WTC11 (cell line): ENCODE results near the gene GDF3. TPM values are rescaled to one million over a fixed set of nuclear protein-coding genes. Genes with fewer than 3 reads are reported as not detected.

ENCODE experiments used
- ATAC-seq: fragments of 200-7000 bp; cut with Tn5 transposase; 2 replicates; pipeline ENCODE4 v1.10.0; 2021; ENCODE audit warnings: mild to moderate bottlenecking, moderate library complexity
- CTCF ChIA-PET: fragments of 300-600 bp; sonication (Branson Sonifier 250); formaldehyde crosslinking; loops from one replicate; lab custom pipeline; 2021; ENCODE audit warnings: antibody characterized with exemption; lab: Charles Lee
- POLR2A ChIA-PET: fragments of 350-600 bp; sonication (Branson Sonifier 250); formaldehyde crosslinking; loops from one replicate; lab custom pipeline; 2021; ENCODE audit warnings: antibody characterized with exemption; lab: Charles Lee
- DNase-seq: peaks from one replicate; pipeline ENCODE4 v3.0.0; 2021; ENCODE audit warnings: low spot score
- H3K27ac Mint-ChIP-seq: 2 replicates; pipeline ENCODE4 v1.8.0; 2021; ENCODE audit warnings: mixed read lengths
- H3K27me3 Mint-ChIP-seq: 2 replicates; pipeline ENCODE4 v1.8.0; 2021; ENCODE audit warnings: low read depth, mild to moderate bottlenecking, moderate library complexity, mixed read lengths
- H3K36me3 Mint-ChIP-seq: 2 replicates; pipeline ENCODE4 v1.8.0; 2021; ENCODE audit warnings: mixed read lengths
- H3K4me1 Mint-ChIP-seq: 2 replicates; pipeline ENCODE4 v1.8.0; 2022; ENCODE audit warnings: mixed read lengths
- H3K4me3 Mint-ChIP-seq: 2 replicates; pipeline ENCODE4 v1.8.0; 2021; ENCODE audit warnings: mild to moderate bottlenecking, moderate library complexity, mixed read lengths
- H3K9me3 Mint-ChIP-seq: 2 replicates; pipeline ENCODE4 v1.8.0; 2021; ENCODE audit warnings: mixed read lengths
- AR ChIP-seq: fragments of 250-450 bp; sonication (Bioruptor Pico); IDR thresholded peaks from 2 replicates; pipeline ENCODE4 v1.9.0; 2021; ENCODE audit warnings: mild to moderate bottlenecking
- ARID4B ChIP-seq: sonication (generic); formaldehyde crosslinking; IDR thresholded peaks from 2 replicates; pipeline ENCODE4 v1.8.0; 2023; ENCODE audit warnings: missing genetic modification reagents, mild to moderate bottlenecking, borderline replicate concordance
- CTCF ChIP-seq: fragments of 200-600 bp; IDR thresholded peaks from 2 replicates; pipeline ENCODE4 v1.8.0; 2022; ENCODE audit warnings: antibody characterized with exemption
- ERG ChIP-seq: fragments of 250-450 bp; sonication (Bioruptor Pico); IDR thresholded peaks from 2 replicates; pipeline ENCODE4 v1.8.0; 2021; ENCODE audit warnings: mild to moderate bottlenecking
- FOXJ3 ChIP-seq: sonication (generic); formaldehyde crosslinking; IDR thresholded peaks from 2 replicates; pipeline ENCODE4 v1.9.0; 2021; ENCODE audit warnings: missing genetic modification reagents, mild to moderate bottlenecking, borderline replicate concordance
- FOXP4 ChIP-seq: sonication (generic); formaldehyde crosslinking; IDR thresholded peaks from 2 replicates; pipeline ENCODE4 v1.8.0; 2022; ENCODE audit warnings: mild to moderate bottlenecking, missing genetic modification reagents
- MAX ChIP-seq: sonication (generic); formaldehyde crosslinking; IDR thresholded peaks from 2 replicates; pipeline ENCODE4 v1.8.0; 2022; ENCODE audit warnings: mild to moderate bottlenecking, missing genetic modification reagents
- MYBL2 ChIP-seq: sonication (generic); formaldehyde crosslinking; IDR thresholded peaks from 2 replicates; pipeline ENCODE4 v1.8.1; 2023; ENCODE audit warnings: mild to moderate bottlenecking, moderate library complexity, missing genetic modification reagents
- NFE2L1 ChIP-seq: sonication (generic); formaldehyde crosslinking; IDR thresholded peaks from 2 replicates; pipeline ENCODE4 v1.8.1; 2023; ENCODE audit warnings: missing genetic modification reagents
- NFYB ChIP-seq: sonication (generic); formaldehyde crosslinking; conservative IDR thresholded peaks from 2 replicates; pipeline ENCODE4 v1.8.0; 2022; ENCODE audit warnings: low read depth, missing genetic modification reagents
- OVOL2 ChIP-seq: fragments of 250-450 bp; sonication (Bioruptor Pico); IDR thresholded peaks from 2 replicates; pipeline ENCODE4 v1.9.0; 2021; ENCODE audit warnings: mild to moderate bottlenecking, borderline replicate concordance
- RORB ChIP-seq: fragments of 250-450 bp; sonication (Bioruptor Pico); IDR thresholded peaks from 2 replicates; pipeline ENCODE4 v1.9.0; 2021; ENCODE audit warnings: mild to moderate bottlenecking
- USF2 ChIP-seq: sonication (generic); formaldehyde crosslinking; IDR thresholded peaks from 2 replicates; pipeline ENCODE4 v1.8.1; 2023; ENCODE audit warnings: mild to moderate bottlenecking, missing genetic modification reagents, moderate library complexity
- ZNF263 ChIP-seq: sonication (generic); formaldehyde crosslinking; IDR thresholded peaks from 2 replicates; pipeline ENCODE4 v1.8.1; 2022; ENCODE audit warnings: low read depth, mild to moderate bottlenecking, moderate library complexity, missing genetic modification reagents
- ZNF281 ChIP-seq: sonication (generic); formaldehyde crosslinking; IDR thresholded peaks from 2 replicates; pipeline ENCODE4 v1.8.0; 2023; ENCODE audit warnings: mild to moderate bottlenecking, missing genetic modification reagents
- ZNF317 ChIP-seq: sonication (generic); formaldehyde crosslinking; IDR thresholded peaks from 2 replicates; pipeline ENCODE4 v1.8.1; 2023; ENCODE audit warnings: low read depth, mild to moderate bottlenecking, moderate library complexity, missing genetic modification reagents, borderline replicate concordance
- total RNA-seq: library from RNA; stranded (reverse); gene quantifications from 3 replicates; pipeline ENCODE4 v1.2.3, GENCODE V29; 2021

GDF3 gene
- total RNA-seq, 1 experiment from 2014 or later, result 42.0 TPM

GRCh38 chr12:7661741-7662140, 33.8 kb downstream of the GDF3 start:
- POLR2A ChIA-PET, result no interaction called here
- Mint-ChIP-seq H3K4me3 (no peak overlapping the region), H3K36me3 (no peaks in the 10 kb centered on the region), H3K27ac (no peak overlapping the region), H3K4me1 (peaks cover 3% of the 10 kb centered on the region), H3K9me3 (no peaks in the 10 kb centered on the region), H3K27me3 (no peaks in the 10 kb centered on the region)
- DNase-seq (no peak), ATAC-seq (no peak)
- CTCF ChIA-PET, result interaction anchor here (0.6 to 1.2 kb wide), 4 partner anchors 15 to 54 kb away, joined by 3 to 5 read pairs (median 3); no protein-coding TSS in a partner anchor
- TF ChIP-seq MYBL2 (CRISPR knock-in tag) (no peak), MAX (CRISPR knock-in tag) (no peak), ZNF317 (no peak), AR (no peak), ZNF281 (CRISPR knock-in tag) (no peak), FOXJ3 (no peak), NFYB (no peak), ERG (CRISPR knock-in tag) (no peak), OVOL2 (CRISPR knock-in tag) (no peak), ARID4B (no peak), USF2 (no peak), ZNF263 (CRISPR knock-in tag) (no peak), RORB (no peak), FOXP4 (CRISPR knock-in tag) (no peak), CTCF (no peak), NFE2L1 (no peak)
